Stimulated activated naive CD8-positive, alpha-beta T cell treated with anti-CD3 and anti-CD28 coated beads, Interleukin-15, Interleukin-2, amounts not matched to agents 100 U/mL and 50 U/mL, for 24 hours (primary cell): ENCODE measurements around the gene VPS37D.
"Not testable (repeated sequence)": the region's sequence is repeated elsewhere in the genome, so short reads cannot be mapped to it uniquely, and the experiment has no call there.

Experiments
- ATAC-seq: fragments of 150-1000 bp; cut with Tn5 transposase; one replicate; pipeline ENCODE4 v1.10.0; 2021
- DNase-seq: peaks from one replicate; pipeline ENCODE4 v3.0.0; 2021

The VPS37D gene

DNA sequence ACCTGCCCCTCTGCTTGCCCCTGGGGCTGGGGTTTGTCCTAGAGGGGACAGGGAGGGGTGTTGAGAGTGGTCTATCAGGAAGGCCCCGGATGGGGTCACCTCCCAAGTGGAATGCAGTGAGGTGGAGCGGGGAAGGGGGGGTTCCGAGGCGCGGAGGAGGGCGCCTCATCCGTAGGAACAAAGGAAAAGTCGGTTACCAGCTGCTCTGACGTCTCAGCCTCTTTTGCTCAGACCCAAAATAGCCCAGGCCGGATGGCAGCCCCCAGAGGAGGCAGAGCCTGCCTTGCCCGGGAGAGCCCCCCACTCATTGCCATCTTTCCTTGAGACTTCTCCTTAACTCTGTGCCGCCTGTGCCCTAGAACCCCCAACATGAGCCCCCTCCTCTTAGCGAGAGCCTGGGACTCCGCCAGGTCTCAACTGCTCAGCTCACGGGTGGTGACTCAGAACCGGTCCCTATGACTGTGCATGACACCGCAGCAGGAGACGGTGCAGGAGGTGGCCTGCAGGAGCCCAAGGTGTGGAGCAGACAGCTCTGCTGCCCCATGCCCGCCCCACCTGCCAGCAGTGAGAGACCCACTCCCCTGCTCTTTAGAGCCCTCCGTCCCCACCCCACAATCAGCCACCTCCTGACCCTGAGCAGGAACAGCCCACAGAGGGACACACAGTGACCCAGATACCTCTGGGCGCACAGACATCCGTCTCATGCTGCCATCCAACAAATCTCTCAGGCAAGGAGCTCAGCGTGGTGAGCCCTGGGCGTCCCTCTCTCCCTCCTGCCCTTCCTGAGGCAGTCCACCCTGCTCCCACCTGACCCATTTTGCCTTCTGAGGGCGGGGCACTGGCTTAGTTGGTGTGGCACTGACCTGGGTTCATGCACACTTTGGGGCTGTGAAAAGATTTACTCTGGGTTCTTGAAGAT lies 38.8 kb downstream of the VPS37D start:
- DNase-seq (peak; percentile 39), ATAC-seq (peak; percentile 71)

DNA sequence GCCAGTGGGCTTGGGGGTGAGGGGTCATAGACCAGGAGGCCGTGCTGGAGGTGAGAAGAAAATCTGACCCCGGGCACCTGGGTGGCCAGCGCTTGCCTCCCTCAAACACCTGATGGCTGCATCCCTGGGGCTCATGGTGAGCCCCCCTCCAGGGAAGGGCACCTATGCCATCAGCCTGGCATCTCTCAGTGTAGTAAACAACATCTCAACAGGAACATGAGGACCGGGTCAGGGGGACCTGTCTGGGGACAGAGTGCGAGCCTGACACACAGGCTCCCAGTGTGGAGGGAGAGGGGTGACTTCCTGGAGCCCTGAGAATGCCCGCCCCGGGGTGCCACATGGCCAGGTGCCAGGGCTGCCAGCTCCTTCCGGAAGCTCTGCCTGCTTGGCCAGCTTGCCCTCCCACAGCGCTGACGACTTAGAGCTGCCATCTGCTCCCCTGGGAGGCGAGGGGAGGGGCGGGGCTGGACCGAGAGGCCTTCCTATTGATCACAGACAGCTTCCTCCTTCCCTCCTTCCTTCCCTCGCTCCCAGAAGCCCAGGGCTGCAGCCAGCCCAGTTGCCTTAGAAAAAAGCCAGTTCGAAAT lies 39.5 kb downstream of the VPS37D start:
- DNase-seq = peak; percentile 36
- no peak for ATAC-seq

DNA sequence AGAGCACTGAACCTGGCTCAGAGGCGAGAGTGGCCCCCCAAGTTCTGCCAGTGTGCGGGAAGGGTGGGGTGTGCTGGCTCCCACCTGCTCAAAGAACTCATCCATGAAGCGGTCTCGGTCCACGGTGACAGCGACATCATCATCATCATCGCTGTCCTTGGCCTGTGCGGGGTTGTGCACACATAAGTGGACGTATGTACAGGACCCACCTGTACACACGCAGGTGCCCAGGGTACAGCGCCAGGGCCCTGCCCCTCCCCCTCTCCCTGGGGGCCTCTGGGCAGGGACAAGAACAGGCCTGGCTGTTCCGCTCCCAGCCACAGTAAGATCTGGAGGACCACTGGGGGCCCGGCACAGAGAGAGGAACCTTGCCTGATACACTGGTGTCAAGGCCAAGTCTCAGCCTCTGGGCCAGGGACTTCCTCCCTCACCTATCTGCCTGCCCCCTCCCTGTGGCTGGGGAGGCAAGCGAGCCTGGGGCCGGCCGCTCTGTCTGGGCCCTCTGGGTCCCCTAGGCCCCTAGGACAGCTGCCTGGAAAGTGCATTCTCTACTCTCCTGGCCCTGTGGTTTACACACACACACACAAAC lies 41.4 kb downstream of the VPS37D start:
- DNase-seq (no peak), ATAC-seq (no peak)

DNA sequence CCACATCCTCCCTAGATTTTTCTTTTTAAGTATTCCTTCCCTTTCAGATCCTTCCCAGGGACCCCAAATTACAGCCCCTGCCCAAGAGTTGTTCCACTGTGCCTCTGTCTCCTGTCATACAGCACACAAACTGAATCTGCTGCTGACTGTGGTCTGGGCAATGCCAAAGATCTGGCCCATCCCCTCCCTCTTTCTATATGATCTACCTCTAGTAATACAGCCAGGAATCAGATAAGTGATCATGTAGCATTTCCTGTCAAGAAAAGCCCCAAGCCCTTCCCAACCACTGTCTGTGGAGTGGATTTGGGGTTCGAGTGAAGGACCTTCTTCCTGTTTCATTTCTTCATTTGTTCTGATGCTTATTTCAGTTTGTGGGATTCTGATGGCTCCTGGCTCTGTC lies 45.1 kb downstream of the VPS37D start:
- DNase-seq (no peak), ATAC-seq (no peak)

DNA sequence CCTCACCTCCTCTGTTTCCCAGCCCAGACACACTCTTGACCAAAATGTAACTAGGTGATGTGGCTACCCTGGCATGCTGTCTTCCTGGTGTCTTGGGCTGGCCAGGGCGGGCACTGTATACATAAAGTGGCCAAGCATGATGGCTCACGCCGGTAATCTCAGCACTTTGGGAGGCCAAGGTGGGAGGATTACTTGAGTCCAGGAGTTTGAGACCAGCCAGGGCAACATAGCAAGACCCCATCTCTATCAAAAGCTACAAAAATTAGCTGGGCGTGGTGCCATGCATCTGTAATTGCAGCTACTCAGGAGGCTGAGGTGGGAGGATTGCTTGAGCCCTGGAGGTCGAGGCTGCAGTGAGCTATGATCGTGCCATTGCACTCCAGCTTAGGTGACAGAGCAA lies 45.7 kb downstream of the VPS37D start:
- ATAC-seq, DNase-seq: not testable (repeated sequence)

DNA sequence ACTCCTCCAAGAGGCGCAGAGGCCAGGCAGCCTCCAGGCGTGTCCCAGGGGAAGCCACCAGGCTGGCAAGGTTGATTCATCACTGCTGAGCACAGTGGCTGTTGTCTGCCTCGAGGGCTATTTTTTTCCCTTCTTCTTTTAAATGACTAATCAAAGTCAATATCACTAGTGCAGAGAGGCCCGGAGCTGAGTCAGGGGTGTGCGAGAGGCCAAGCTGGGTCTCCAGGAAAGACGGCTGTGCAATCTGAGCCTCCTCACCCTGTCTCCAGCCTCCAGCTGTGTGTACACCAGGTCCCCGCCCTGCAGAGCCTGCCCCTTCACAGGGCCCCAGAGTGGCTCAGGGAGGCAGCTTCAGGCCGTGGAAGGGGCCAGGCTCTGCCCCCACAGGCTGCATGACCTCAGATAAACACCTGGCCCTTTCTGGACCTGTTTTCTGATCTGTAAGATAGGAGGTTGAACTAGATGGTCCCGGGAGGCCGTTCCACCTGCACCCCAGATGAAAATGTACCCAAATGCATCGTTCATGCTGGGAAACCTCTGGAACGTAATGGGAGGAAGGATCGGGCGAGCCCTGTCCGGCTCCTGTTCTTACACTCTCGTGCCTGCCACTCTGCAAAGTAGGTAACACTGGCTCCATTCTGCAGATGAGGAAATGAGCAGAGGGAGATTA lies 48.2 kb downstream of the VPS37D start:
- ATAC-seq (peak; percentile 77), DNase-seq (peak; percentile 77)

DNA sequence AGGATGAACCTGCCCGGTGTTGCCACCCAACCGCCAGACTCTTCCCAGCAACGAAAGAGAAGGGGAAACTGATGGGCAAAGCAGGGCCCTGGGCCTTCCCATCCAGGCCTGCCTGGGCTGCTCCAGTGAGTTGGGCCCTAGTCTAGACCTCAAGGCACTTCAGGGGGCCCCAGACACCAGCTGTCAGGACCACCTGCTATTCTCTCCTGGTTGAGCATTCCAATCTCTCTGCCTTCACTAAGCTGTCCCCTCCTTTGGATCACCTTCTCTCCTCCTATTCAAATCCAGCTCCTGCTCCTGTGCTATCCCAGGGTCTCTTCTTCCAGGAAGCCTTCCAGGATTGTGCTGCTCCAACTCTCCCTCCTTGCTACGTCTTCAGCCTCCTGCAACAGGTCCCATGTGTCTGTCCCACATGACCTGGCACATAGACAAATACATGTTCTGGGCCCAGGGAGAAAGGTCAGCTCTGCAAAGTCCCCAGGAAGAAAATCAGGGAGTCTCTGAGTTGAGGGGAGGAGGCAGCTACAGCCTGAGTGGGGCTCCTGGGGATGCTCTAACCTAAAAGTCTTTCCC lies 48.8 kb downstream of the VPS37D start:
- ATAC-seq = no peak

DNA sequence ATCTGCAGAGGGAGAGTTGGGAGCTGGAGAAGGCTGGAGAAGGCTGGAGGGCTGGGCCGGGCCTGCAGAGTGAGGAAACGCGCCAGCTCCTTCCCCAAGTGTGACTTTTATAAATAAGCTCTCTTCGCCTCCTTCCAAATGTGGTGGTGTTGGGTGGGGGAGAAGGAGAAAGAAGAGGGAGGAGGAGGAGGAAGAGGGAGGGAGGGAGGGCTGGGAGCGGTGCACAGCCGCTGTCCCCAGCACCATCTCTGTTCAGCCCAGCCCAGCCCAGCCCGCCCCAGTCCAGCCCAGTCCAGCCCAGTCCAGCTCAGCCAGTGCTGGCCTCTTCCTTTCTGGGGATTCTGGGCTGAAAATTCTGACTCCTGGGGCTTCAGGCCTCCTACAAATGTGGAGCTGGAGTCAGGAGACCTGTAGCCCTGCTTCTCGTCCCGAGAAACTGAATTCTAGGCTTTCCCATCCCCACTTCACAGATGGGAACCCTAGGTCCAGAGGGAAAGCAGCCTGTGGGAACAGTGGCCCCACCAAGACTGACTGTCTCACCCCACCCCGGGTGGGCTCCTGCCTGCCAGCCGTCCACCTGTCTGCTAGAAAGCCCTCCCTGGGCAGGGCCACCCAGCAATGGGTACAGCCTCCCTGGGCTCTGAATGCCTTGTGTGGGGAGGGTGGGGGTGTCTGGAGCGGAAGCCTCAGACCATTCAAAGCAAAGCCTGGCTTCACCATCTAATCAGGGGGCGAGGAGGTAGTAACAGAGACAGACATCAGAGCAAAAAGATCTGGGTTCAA lies 49.6 kb downstream of the VPS37D start:
- ATAC-seq = peak; percentile 0

More for the DNA sequence above, 48.8 kb downstream of the VPS37D start:
- DNase-seq = no peak

DNA sequence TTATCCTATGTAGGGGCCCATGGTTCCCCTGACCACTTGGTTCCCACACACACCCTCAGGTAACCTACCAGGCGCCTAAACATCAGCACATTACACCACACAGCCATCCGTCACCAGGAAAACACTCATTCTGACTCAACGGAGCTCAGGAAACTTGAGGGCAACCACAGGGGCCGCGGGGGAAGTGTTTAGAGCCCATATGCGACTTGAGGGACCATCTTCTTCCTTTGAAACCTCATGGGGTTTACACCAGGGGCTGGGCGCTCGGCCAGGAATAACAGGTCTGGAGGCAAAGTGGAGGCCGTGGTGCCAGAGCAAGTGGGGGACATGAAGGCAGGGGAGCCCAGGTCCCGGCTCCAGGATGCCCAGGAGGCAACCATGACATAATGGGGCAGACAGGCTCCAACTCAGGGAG lies 50.4 kb downstream of the VPS37D start:
- DNase-seq (peak; percentile 82), ATAC-seq (peak; percentile 72)

More for the DNA sequence above, 49.6 kb downstream of the VPS37D start:
- DNase-seq = no peak

DNA sequence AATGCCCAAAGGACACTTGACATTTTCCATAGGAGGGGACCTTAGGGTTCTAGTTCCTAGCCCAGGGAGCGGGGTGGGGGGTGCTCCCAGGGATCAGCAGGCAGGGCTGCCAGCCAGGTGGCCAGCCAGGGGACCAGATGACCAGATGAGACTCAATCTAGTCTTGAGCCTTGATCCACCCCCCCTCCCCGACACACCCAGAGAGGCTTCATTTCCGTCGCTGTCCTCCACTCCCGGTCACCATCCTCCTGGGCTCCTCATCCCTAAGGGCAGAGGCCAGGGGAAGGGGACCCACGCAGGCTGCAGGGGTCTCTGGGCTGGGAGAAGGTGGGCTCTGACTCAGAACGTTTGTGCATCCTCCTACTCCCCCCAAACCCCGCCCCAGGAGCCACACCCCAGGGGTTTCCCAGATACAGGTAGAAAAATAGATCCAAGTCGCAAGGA lies 50.8 kb downstream of the VPS37D start:
- DNase-seq (peak; percentile 53), ATAC-seq (no peak)

DNA sequence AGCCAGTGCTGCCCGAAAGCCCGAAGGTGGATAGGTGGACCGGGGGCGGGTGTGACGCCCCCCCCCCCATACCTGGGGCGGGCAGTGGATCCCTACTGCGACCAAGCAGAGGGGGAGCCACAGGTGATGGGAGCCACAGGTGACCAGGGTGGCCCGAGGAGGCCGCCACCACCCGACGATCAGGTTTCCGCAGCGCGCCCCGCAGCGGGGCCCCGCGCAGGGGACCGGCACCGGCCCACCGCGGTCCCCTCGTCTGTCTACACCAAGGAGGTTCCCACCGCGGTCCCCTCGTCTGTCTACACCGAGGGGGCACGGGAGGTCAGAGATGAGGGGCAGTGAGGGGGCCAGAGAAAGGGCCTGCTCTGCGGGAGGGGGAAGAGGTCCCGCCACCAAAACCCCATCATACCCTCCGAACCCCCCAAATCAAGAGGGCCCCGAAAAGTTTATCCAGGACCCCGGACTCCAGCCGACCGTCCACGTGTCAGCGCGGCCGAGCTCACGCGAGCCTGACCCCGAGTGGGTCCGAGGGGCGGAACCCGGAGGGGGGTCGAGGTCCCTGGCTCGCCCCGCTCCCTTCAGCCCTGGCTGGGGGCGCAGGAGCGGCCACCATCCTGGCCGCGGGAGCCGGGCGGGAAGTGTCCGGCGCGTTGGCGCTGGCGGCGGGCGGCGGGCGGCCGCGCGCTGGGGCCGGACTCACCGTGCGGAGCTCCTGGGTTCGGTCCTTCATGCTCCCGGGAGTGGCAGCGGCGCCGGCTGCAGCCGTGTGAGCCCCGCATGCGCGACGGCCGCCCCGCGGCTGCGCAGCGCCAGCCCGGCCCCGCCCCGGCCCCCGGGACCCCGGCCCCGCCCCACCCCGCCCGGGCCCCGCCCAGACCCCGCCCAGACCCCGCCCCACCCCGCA lies 51.5 kb downstream of the VPS37D start, which contains the start of gene STX1A:
Gene STX1A, minus strand, starts transcription at position 765 of the 901 bp plus-strand sequence. Its CDS starts 38 bp downstream, at position 727.
- ATAC-seq = peak; percentile 52
- peak; percentile 79 for DNase-seq

DNA sequence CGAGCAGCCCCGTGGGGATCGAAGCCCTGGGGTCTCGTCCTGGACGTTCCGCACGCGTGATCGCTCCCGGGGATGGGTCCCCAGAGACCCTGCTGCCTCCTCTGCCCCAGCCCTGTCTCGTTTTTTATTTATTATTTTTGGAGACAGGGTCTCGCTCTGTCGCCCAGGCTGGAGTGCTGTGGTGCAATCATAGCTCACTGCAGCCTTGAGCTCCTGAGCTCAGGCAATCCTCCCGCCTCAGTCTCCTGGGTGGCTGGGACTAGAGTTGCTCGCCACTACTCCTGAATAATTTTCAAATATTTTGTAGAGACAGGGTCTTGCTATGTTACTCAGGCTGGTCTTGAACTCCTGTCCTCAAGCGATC lies 52.2 kb downstream of the VPS37D start:
- no peak for ATAC-seq
- DNase-seq = no peak

DNA sequence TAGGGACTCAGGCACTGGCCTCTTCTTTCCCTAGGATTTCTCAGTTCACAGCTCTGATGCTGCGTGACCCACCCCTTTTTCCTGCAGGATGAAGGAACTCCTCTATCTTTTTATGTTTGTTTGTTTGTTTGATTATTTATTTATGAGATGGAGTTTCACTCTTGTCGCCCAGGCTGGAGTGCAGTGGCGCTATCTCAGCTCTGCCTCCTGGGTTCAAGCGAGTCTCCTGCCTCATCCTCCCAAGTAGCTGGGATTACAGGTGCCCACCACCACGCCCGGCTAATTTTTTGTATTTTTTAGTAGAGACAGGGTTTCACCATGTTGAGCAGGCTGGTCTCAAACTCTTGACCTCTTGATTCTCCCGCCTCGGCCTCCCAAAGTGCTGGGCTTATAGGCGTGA lies 52.8 kb downstream of the VPS37D start:
- not testable (repeated sequence) for ATAC-seq, DNase-seq

DNA sequence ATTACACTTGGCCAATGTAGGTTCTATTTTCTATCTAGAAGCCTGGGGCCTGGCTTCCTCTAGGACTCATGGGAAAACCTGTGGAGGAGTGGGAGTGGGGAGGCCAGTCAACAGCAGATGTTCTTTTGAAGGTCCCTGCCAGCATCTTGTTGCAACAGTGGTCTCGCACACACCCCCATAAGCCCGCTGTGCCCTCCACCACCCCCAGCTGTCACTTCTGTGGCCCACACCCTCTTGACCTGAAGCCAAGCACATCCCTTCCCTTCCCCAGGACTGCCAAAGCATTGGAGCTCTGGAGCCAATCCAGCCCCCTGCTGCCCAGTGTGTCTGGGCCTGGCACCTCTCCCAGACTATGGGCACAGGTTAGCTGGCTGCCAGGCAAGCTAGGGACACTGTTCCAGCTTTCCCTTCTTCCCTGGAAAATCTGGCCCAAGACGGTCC lies 53.8 kb downstream of the VPS37D start:
- DNase-seq (no peak), ATAC-seq (no peak)
